GM18858 (cell line): Measurements from ENCODE around the gene EHMT1.
A peak's percentile ranks its signal among the peaks of the same experiment; 100 is the strongest.

Experiments
- ATAC-seq: cut with Tn5 transposase; IDR thresholded peaks from one replicate; pipeline ENCODE4 v1.9.1; 2021; ENCODE audit not compliant: unreplicated experiment

EHMT1 gene

DNA sequence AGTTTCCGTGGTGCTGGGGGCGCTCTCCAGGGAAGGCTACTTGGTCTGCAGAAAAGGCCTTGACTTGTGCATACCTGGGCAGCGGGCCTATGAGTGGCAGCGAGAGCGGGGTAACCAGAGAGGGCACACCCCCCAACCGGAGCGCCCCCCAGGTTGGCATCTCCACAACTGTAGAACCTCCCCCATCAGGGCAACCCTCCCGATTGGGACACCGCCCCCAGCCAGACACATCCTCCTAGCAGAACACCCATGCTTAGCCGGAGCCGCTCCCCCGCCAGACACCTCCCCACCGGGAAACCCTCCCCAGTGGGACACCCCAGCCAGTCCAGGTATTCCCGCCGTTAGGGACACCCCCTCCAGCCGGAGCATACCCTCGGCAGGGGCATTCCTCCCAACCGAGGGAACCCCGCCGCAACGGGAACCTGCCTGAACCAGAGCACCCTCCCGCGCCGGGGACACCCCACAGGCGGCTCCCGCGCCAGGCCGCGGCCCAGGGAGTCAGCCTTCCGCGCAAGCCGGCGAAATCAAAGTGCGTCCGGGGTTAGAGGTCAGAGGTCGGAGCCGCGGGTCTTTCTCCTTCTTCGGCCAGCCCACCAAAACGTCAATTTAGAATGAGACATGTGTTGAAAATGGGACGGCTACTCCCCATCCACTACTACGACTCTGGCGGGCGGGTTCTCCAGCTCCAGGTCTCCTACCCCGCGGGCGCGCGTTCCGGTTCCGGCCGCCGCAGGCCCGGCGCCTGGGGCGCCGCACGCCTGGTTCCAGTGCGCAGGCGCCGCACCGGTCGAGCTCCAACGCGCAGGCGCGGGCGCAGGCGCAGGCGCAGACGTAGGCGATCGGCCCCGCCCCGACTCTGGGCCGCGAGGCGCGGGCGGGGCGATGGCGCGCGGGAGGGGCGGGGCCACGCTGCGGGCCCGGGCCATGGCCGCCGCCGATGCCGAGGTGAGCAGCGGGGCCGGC lies at the start of gene EHMT1:
EHMT1 (plus strand) TSS at position 901 of the 963 bp plus-strand sequence; CDS start at position 925, 24 bp downstream.
- peak; percentile 42 for ATAC-seq

DNA sequence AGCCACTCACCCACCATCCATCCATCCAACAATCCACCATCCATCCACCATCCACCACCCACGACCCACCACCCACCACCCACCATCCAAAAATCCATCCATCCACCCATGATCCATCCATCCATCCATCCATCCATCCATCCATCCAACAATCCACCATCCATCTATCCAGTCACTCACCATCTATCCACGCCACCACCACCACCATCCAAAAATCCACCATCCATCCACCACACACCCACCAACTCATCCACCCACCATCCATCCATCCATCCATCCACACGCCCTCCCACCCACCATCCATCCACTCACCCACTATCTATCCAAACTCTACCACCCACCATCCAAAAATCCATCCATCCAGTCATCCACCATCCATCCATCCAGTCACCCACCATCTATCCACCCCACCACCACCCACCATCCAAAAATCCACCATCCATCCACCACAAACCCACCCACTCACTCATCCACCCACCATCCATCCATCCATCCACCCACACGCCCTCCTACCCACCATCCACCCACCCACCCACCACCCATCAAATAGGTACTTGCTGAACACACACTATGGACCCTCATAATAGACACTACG lies 49.1 kb upstream of the EHMT1 start:
- ATAC-seq: no peak

DNA sequence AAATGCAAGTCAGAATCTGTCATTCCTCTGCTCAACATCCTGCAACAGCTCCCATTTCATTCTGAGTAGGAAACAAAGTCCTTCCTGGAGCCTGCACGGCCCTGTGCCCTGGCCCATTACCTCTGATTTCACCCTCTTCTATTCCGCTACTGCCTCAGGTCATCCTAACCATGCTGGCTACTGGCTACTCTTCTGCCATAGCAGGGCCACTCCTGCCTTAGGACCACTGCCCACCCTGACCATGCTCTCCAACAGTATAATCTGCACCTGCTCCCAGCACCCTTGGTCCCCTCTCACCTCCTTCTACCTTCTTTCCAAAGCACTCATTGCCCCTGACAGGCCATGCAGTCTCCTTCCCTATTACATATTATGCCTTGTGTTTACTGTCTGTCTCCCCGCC lies 48.2 kb upstream of the EHMT1 start:
- ATAC-seq: no peak

DNA sequence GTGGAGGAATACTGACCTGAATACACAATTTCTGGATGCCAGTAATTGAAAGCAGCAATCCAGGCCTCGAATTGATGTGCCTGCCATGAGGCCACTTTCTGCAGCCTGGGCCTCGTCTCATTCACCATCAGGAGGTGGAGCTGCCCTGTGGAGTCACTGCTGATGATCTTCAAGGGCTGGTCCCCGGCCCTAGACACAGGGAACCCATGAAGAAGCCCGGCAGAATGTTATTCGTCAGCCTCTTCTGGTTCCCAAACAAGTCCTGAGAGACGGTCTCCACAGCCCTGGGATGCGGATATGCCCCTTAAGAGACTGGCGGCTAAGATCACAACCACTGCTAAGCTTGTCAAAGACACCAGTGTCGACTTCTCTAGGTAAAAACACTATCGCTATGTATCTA lies 44.6 kb upstream of the EHMT1 start:
- no peak for ATAC-seq

DNA sequence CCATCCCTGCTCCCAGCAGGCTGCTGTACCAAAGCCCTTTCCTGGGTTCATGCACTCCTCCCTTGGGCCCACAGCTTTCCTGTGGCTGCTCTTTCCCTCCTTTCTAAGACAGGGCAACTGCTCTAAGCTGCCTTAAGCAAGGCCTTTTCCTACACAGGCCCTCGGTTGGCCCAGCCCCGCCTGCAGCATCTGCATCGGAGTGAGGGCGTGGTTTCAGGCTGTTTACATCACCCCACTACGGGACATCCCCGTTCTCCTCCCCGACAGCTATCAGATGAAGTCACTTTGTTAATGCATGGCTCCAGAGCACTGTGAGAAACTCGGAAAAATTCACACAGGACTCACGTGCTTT lies 43.5 kb upstream of the EHMT1 start:
- ATAC-seq: no peak

DNA sequence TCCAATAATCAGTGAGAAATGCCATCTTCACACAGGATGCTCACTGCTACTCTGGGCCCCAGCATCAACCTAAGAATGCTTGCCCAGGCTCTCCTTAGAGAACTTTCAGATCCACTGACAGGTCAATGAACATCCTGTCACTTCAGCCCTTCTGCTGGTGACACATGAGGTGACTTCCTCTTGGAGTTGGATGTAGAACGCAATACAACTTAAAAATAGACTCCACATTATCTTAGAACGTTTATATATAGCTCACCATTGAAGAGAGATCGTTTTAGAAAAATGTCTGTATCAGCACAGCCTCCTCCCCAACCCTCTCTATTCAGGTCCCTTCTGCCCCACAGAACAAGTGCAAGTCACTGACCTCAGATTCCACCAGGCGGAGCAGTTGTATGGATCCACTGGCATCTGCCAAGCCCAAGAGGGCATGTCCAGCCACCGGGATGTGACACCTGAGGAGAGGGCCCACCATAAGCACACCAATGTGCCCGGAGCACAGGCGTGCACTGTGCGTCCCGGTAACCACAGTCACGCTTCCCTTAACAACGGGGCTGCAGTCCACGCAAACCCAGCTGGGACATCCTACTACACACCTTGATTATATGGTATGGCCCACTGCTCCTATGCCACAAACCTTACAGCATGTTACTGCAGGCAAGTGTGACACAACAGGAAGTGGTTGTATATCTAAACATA lies 42.9 kb upstream of the EHMT1 start:
- no peak for ATAC-seq

DNA sequence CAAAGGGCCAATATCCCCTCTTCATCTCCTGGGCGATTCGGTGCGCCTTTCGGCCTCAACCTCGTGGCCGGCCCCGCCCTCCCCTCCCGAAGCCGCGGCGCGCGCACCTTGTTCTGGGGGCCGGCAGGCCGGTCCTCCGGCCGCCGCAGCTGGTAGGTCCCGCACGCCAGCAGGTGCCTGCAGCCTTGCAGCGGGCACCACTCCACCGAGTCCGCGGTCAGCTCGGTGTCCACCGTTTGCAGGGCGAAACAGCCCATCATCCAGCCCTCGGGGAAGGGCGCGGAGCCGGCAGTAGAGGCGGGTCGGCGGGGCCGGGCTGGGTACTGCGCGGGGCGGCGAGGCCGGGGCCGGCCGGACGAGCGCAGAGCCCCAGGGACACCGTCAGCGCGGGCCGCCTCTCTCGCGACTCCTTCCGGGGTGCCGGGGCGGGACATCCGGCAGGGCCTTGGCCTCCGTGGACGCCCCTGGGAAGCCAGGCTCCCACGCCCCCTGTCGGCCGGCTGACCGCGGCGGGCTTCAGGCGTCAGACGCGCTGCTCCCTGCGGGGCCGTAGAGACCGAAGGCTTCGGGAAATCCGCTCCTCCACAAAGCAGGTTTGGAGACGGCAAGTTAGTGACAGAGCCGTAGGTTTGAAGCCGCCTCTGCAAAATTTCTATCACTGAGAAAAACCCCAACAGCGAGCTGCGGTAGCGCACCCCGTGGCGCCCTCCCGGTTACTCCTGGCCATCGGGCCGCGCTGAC lies 40.1 kb upstream of the EHMT1 start, which contains the start of gene DPH7:
DPH7 (minus strand) TSS at position 408 of the 741 bp plus-strand sequence; CDS start at position 260, 148 bp downstream.
- peak; percentile 72 for ATAC-seq

DNA sequence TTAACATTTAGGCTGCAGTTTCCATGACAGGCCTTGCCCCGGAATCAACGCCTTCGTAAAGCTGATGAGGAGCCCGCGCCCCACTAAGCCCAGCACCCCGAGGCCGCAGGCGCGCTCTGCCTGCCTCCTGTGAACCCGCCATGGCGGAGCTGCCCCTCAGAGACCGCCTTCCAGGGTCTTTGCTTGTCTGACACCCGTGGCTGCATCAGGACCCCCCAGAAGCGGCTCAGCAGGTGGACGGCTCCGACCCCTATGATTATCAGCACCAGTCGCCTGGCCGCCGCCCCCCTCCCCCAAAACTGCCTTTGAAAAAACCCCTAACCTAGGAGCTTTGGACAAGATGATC lies 39.6 kb upstream of the EHMT1 start:
- ATAC-seq: no peak

DNA sequence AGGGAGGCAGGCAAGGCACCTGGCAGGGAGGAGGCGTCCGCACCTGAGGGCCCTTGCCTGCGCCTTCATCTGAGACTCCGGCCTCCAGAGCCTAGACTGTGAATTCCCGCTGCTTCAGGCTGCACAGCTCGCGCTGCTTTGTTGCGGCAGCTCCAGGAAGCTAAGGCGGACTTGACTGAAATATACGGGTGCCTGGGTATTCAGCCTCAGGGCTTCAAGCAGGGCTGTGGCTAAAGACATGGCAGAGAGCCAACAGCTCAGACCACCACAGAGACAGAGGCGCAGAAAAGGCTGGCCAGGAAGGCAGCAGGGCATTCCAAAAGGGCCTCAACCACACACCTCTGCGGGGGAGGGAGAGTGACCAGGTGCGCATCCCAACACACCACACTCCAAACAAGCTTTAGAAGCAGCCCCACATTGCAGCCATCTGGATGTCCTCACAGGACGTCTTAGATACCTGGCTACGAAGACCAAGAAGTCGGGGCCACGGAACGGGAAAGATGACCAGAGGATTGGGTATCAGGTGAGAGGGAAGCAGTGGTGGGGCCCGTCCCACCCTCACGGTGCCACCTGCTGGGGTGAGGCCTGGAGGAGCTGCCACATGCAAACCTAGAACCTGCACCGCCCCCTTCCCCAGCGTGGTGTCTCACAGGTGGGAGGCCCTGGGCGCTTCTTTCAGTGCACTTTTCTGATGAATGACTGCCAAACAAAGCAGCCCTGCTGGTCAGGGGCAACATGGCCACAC lies 38.4 kb upstream of the EHMT1 start:
- ATAC-seq: no peak

DNA sequence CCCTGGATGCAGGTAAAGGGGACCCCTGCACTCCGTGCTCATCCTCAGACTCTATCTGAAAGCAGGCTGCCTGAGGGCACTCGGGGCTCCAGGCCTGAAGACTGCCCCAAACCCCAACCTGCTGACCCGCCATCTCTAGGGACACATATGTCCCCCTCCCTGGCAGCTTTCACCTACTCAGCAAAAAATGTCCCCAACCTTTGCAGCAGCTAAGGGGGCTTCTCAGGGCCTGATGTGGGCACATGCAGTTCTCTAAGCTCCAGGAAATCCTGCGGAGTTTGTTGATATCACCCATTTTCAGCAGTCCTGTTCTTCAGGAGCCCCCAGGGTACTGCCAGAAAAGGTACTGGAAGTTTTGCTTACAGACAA lies 37.9 kb upstream of the EHMT1 start:
- no peak for ATAC-seq

DNA sequence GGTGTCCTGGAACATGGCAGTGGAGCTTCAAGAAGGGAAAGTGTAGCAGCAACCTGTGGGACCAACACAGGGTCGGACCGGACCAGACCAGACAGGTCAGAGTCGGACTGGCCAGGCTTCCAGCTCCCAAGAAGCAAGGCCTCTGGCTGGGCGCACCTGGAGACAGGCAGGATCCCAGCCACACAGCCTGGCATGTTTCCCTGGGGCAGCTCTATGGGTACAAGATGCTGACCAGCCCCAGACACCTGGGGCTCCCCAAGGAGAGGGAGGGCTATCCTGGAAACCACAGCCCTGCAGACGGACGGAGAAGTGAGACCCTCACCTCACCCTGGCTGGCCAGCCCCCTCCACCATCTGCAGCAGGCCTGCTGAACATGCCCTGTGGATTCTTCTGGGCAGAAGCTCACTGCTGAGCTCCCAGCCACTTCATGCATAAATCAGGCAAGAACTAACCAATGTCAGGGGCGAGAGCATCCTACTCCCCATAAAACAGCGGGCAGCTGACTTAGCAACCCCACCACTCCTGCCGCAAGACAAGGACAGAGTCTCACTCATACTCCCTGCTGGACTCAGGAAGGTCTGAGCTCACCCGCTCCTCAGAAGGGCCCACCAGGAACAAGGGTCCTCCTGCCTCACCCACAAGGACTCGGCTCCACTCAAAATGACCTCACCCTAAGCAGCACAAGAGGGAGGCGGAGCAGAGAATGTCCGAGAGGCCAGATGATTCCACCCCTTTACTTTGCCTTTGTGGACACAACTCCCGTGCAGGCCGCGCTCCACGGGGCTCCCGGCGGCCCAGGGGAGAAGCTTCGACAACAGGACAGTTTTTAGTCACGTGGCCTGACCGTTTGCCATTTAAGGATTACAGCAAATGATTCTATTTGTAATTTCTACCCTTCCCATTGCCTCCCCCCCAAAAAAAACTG lies 37.2 kb upstream of the EHMT1 start:
- no peak for ATAC-seq

DNA sequence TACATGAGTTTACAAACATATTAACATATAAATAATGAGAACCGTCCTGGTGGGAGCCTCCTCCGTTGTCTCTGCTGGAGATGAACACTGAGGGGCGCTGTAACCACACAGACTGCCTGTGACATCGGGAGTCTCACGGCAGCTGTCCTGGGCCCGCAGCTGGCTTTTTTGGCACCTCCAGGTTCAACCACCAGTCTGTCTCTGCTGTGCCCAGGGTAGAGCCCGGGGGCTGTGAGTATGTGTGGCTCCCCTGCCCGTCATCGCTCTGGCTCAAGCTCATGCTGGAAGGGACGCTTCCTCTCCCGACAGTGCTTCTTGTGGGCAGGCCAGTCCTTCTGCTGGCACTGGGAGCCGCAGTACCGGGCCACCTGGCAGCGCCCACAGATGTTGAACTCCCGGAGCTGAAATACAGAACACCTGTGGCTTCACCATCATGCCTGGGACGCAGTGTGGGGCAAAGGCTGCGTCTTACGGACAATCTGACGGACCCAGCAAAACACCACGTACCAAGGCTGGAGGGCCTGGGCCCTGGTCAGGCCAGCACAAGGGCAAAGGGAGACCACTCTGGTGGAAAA lies 36.4 kb upstream of the EHMT1 start:
- ATAC-seq: no peak

DNA sequence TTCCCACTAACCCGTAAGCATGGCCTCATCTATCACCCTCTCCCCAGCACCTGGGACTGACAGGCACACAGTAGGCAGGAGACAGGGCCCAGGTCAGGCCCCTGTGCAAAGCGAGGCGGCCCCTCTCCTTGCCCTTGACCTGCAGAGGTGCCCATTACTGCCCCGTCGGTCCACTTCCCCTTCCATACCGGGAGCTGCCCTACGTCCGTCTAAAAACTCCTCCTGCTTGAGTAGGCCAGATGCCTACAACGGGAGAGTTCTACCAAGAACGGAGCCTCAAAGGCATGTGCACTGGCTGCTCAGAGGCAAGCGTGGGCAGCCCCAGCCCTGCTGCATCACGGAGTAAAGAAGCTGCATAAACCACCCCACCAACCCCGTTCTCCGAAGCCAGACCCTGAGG lies 35.5 kb upstream of the EHMT1 start:
- no peak for ATAC-seq

DNA sequence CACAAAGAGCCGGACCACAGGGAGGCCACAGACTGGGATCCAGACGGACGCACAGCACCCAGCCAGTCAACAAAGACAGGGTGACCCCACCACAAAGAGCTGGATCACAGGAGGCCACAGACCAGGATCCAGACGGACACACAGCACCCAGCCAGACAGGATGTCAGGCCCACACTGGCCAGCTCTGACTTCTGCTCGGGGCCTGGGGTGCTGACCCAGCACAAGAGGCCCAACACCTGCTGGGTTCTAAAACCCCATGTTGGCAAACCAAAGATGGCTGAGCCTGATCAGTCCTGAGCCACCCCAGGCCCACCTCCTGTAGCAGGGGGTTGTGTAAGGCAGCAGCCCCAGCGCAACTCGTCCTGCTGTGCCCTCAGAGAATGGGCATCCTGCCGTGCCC lies 34.8 kb upstream of the EHMT1 start:
- no peak for ATAC-seq

DNA sequence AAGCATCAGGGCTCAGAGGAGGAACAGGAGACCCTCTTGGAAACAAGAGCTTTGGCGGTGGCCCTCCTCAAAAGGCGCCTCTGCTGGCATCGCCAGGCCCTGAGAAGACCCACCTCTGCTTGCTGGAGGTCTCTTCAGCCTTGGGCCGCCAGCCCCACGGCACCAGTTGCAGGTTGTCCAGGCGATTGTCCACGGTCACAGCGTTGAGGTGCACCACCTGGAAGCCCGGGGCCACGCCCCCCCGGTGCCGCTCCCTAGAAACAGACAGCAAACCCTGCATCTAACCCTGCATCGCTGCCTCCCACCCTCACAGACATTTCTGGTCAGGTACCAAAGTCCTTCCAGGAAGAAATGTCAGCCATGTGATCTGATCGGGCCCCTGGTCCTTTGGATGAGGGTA lies 32.0 kb upstream of the EHMT1 start:
- ATAC-seq: no peak

DNA sequence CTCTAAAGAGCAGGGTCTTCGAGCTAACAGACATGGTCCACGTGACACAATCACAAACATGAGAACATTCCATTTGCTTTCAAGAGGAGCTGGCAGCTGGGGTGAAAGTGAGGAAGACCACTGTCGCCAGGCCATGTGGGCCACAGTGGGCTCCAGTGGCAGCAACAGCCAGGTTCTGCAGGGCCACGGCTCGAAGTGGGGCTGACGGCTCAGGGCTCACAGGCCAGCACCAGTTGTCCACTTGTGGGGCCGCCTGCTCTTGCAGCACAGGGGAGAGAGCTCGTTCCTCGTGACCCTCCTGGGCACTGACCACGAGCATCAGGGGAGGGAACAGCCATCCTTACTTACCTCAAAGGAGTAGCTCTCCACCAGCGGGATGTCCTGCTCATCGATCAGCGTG lies 30.5 kb upstream of the EHMT1 start:
- no peak for ATAC-seq

DNA sequence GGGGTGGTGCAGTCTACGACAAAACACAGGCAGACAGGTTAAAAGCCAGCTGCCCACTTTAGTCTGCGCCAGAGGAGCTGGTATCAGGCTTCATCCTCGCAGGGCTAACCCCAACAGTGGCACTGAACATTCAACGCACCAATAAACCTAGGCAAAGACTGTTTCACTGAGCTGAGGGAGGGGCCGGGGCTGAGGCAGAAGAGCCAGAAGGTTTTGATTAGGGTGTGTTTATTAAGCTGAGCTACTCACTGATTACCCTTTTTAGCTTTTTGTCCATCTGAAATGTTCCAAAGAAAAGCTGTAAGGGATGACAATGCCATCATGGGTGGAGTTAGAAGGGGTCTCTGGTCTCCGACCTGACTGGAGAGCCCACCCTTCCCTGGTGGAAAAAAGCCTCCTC lies 29.9 kb upstream of the EHMT1 start:
- ATAC-seq: no peak

DNA sequence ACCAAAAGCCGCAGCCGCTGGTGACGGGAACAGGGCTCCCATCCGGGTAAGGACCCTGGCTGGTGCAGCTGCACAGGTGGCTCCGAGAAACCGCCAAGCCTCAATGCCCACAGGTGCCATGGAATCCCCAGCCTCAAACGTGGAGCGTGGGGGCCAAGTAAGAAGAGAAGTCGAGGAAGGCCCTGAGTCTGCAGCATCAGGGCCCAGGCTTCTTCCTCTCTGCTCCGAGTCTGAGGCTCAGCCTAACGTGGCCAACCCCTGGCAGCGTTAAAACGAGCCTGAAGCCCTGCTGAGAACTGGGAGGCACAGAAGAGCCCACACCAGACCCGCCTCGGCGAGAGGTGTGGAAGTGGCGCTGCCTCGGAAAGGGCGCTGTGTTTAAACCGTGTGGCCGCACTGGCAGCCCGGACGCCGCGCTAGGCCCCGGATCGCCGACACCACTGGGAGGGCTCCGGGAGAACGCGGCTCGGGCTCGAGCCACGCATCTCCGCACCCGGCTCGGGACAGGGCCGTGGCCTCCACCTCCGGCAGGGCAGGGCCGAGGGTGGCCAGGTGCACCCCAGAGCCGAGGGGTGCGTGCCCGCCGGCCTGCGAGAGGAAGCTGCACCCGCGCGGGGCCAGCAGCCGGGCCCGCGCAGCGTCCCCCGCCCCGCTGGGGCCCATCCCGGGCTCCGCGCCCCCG lies 29.2 kb upstream of the EHMT1 start:
- ATAC-seq: peak; percentile 3

DNA sequence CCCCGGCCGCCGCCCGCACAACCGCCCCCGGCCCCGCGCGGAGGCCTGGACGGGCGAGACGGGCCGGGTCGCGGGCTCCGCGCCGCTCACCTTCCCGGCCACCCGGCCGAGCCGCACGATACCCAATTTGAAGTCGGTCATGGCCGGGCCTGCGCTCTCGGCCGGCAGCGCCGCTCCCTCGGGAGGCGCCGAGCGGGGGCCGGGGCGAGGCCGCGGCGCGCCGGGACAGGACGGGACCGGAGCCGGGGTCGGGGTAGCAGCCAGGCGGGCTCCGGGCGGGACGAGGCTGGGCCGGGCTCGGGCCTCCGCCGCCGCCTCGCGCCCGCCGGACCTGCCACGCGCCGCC lies 28.7 kb upstream of the EHMT1 start:
- peak; percentile 16 for ATAC-seq
